ENCODE measurements around the gene FOXD4L6.
"Not testable (repeated sequence)": the region's sequence is repeated elsewhere in the genome, so short reads cannot be mapped to it uniquely, and the experiment has no call there.

Gene FOXD4L6

DNA sequence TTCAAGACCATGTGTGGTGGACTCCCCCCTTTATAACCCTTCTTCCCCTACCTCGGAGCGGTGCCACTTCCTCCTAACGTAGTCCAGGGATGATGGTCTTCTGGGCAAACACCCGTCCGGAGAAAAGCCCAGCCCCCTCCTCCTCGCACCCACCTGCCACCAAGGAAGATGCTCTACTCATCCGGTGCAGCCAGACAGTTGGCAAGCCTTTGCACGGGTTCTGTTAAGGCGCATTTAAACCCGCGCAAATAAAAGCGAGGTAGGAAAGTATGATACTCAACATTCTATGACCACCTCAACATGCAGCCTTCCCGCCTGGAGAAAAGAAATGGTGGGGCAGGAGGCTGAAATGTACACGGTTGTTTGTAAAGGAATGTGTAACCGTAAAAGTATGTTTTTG lies at the start of gene FOXD4L6:
Gene FOXD4L6, minus strand, starts transcription at position 101 of the 400 bp plus-strand sequence. CDS start 298 bp downstream, outside the sequence.
- DNase-seq (ENCODE audit: low read depth, low spot score): not testable (repeated sequence)

DNA sequence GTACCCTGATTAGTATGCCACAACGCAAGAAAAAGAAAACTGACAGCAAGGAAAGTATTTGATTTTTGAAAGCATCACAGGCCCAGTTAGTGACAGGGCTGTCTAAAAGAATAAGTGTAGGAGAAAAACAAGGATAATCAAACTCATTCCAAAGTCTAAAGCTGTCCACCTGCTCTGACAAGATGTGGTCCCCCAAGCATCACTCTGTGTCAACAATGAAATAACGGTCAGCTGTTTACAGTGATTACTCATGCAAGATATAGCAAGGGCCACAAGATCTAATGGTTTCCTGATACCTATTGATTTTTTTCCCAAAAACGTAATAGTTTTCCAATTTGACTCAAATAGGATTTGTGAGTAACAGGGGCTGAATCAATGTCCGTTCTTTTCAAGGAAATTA lies 46.5 kb upstream of the FOXD4L6 start:
- not testable (repeated sequence) for DNase-seq (ENCODE audit: low read depth, low spot score)

DNA sequence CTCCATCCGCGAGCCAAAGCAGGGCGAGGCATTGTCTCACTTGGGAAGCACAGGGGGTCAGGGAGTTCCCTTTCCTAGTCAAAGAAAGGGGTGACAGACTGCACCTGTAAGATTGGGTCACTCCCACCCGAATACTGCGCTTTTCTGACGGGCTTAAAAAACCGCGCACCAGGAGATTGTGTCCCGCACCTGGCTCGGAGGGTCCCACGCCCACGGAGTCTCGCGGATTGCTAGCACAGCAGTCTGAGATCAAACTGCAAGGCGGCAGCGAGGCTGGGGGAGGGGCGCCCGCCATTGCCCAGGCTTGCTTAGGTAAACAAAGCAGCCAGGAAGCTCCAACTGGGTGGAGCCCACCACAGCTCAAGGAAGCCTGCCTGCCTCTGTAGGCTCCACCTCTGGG lies 21.6 kb upstream of the FOXD4L6 start:
- not testable (repeated sequence) for DNase-seq (ENCODE audit: low read depth, low spot score)

DNA sequence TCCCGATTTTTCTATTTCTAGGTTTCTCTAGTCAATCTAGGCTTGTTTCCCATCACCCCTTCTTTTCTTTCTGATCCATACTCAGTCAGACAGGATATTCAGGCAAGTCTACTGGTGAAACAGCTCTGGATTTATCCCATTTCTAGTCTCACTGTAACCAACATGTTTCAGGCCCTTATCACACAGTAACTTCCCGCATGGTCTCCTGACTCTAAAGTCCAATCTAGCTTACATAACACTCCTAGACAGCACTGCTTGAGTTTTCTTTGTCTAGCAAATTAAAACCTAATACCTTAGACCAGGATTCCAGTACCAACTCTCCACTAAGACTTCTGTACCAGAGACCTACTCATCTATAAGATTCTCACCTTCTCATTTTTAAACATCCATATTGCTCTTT lies 13.4 kb upstream of the FOXD4L6 start:
- DNase-seq (ENCODE audit: low read depth, low spot score): not testable (repeated sequence)

DNA sequence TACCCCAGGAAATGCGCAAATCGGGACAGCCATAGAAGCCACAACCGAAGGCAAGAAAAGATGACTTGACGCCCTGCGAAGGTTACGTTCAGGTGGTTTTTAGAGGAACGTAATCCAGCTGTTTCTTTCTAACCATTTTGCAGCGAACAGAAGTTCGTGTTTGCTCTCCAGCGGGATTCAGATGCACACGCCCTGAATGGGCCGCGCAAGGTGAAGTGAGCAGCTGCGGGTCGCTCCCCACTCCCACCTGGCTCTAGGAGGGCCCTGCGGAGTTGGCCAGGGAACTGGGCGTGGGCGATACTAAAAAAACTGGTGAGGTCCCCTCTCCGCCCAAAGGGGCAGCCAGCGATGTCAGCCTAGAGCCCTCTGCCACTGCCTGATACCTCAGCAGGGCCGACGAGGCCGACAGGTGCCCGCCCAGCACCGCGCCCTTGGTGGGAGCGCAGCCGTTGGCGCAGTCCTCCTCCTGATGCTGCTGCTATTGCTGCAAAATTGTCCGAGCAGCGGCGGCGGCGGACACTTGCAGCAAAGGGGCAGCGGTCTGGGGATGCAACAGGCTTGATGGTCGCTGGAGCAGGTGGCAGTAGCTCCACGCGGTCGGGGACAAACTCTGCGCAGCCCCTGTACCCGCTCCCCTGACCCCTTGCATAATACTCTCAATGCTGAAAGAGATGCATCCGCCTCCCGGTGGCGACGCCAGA lies 1.6 kb downstream of the FOXD4L6 start:
- DNase-seq (ENCODE audit: low read depth, low spot score): not testable (repeated sequence)

DNA sequence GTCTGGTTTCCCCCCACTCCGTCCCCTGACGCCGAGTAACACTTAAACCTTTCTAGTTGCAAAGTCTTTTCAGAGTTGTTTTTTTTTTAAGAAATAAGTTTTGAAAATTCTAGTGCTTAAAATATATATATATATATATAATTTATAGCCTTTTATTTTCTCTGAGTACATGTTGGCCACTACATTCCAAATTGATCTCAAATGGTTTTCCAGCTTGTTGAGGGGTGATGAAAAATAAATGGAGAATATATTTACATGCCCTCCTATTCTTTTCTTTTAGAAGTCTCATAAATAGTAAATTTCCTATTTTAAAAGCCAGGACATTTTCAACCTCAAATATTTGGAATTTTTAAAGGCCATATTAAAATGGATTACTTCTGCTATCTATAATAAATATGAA lies 2.5 kb downstream of the FOXD4L6 start:
- DNase-seq (ENCODE audit: low read depth, low spot score): not testable (repeated sequence)

DNA sequence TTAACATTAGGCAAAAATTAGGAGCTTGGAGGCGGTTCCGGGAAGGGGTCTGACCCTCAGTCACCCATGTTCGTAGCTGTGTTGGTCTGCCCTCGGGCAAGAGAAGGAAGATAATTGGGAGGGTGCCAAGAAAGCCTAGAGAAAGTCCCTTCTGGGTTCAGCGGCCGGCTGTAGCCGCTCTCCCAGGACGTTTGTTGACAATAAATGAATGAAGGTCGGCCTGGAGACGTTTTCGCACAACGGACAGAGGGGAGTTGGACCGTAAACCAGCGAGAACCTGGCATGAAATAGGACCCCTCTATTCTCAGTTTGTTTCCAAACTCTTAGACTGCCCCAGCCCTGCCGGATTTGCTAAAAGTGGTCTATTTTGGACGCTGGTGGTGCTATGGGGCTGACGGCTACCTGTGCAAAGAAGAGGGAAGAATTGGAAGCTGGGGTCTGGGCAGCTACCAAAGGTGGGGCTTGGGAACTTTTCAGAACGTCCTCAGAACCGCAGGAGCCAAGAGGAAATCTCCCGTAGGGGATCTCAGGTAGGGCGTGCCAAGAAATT lies 3.3 kb downstream of the FOXD4L6 start:
- not testable (repeated sequence) for DNase-seq (ENCODE audit: low read depth, low spot score)

DNA sequence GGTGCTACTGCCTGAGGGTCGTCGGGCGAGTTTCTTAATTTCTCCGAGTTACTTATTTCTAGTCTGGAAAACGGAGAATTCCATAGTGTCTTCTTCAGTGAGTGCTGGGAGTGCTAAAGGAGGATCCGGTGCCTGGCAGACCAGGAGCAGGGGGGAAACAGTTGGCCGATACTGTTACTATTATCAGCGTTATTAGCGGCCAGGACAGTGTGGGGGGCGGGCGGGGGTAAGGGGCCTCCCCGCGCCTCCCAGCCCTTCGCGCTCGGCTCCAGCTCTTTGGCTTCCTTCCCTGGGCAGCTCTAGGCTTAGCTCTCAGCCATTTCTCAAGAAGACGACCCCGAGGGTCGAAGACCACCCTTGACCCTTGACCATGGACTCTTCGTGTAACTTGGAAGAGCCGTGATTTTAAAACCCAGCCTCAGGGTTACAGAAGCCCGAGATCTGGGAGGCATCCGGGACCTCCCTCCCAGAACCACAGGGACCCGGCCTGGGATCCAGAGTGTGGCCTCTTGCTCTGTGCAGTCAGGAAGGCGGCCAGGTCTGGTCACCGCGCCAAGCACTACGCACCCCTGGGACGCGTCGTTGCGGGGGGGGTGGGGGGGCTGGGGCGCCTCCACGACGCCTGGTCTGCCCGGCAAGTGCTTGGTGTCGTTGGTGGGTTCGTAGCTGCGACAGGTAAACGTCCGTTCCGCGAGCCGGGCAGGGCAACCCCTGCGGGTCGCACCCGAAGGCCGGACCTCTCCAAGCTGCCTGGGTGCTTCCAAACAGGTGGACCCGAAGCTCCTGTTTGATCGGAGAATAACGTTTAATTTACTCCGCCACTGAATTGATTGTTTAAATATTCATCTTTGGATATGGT lies 4.0 kb downstream of the FOXD4L6 start:
- DNase-seq (ENCODE audit: low read depth, low spot score): not testable (repeated sequence)

DNA sequence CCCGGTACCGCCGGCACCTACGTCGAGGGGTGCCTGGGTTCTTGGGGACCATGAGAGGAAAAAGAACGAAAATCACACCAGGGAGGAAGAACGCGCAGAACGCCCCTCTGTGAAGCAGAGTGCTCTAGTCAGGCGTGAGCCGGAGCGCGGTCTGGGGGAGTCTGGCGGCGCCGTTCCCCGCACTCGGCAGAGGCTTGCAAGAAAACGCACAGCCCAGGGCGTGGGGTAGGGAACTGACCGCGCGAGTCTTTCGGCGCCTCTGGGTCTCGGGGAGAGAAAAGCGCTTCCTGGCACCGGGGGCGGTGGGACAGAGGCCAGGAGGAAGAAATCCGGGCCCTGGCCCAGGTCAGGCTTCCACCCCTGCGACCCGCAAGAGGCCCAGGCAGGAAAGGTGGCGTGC lies 4.7 kb downstream of the FOXD4L6 start:
- DNase-seq (ENCODE audit: low read depth, low spot score): not testable (repeated sequence)

DNA sequence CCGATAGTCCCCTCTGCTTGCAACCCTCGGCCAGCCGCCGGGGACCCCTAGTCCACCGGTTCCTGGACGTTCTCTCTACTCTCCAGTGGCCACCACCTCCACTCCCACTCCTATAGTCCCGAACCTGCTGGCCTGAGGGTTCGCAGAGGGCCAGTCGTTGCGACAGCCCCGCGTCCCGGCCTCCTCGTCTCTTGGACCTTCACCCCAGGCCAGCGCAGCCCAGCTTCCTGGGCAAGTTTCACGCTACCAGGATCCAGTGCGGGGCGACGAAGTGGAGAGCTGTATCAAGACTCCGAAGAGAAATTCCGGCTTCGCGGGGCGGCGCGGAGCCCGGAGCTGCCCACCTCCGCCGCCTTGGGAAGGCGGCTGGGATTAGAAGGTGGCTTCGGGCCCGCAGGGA lies 5.1 kb downstream of the FOXD4L6 start:
- DNase-seq (ENCODE audit: low read depth, low spot score): not testable (repeated sequence)

DNA sequence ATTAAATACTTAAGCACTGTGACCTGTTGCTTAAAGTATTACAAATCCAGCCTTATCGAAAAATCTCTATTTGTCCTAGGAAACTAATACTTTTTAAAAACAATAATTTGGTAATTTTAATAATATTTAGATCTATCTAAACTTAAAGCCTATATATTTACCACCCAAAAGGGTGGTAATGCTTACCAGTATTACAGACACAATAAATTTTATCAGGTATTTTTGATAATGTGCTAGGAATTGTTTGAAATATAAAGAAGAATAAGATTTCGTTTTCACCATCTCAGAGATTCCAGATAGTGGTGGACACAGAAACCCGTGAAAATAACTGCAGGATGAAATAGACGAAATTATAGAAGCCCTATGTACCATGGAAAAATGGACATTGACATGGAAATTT lies 7.8 kb downstream of the FOXD4L6 start:
- not testable (repeated sequence) for DNase-seq (ENCODE audit: low read depth, low spot score)

DNA sequence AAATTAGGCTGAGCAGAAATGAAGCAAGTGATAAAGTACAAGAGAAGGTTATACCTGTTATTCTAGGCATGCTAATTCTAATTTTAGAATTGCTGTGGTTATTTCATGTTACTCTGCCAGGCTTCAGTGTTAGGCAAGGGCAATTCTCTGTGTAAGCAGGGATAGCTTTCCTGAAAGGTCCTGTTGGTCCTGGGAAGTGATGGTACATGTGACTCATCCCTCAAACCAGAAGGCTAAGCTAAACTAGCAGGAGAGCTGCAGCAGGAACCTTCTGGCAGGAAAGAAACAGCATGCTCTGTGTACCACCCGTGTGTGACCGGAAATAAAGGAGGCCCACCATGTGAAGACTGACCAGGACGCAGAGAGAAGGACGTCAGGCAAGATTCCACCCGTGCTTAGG lies 8.8 kb downstream of the FOXD4L6 start:
- not testable (repeated sequence) for DNase-seq (ENCODE audit: low read depth, low spot score)

DNA sequence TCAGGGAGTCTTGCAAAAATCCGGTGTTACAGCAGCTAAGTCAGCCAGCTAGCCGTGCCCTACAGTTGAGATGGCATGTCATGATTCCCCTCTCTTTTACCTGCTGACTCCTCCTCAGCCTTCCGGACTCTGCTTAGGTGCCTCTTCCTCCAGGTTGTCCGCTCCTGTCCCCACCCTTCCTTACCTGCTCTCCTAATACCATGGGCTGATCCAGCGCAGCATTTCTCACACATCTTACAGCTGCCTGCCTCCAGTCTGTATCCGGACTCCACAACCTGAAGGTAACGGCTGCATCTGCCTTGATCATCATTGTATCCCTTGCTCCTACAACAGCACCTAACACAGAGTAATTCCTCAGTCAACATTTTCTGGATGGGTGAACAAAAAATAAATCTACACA lies 9.2 kb downstream of the FOXD4L6 start:
- DNase-seq (ENCODE audit: low read depth, low spot score): not testable (repeated sequence)

DNA sequence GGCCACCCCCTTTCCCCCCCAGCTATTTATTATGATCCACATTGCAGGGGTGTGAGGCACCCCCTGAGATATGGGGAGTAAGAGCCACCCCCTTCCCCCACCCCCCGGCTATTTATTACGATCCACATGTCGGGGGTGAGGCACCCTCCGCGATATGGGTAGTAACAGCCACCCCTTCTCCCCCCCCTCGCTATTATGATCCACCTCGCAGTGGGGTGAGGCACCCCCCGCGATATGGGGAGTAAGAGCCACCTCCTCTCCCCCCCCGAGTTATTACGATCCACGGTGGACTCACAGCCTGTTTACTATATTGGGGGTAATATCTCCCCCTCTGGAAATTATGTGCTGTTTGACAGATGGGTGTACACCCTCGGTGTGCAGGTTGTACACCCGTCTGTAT lies 15.1 kb downstream of the FOXD4L6 start:
- DNase-seq (ENCODE audit: low read depth, low spot score): not testable (repeated sequence)

DNA sequence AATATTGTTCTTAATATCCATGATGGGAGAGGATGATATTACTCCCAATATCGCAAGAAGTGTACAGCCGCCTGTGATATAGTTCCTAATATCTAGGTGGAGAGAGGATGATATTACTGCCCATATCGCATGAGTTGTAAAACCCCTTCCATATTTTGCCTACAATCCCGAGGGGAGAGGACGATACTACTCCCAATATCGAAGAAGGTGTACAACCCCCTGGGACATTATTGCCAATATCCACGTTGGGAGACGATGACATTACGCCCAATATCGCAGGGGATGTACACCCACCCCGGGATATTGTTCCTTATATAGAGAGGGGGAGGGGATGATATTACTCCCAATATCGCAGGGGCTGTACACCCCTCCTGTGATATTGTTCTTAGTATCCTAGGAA lies 17.1 kb downstream of the FOXD4L6 start:
- DNase-seq (ENCODE audit: low read depth, low spot score): not testable (repeated sequence)

DNA sequence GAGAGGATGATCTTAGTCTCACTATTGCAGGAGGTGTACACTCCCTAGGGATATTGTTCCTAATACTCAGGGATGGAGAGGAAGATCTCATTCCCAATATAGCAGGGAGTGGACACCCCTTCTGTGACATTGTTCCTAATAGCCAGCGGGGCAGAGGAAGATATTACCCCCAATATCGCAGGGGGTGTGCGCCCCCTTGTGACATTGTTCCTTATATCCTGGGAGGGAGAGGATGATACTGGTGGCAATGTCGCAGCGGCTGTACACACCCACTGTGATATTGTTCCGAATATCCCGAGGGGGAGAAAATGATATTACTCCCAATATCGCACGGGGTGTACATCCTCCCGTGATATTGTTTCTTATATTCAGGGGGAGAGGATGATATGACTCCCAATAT lies 17.6 kb downstream of the FOXD4L6 start:
- not testable (repeated sequence) for DNase-seq (ENCODE audit: low read depth, low spot score)

DNA sequence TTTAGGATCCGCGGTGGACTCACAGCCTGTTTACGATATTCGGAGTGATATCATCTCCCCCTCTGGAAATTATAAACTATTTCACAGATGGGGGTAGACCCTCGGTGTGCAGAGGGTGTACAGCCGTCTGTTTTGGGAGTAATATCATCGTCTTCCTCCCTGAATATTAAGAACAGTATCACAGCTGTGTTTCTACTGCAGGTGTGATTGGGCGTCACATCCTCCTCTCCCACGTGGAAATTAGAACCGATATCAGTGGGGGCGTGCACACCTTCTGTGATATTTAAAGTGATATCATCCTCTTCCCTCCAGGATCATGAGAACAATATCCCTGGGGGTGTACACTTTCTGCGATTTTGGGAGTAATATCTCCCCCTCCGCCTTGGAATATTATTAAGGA lies 19.2 kb downstream of the FOXD4L6 start:
- not testable (repeated sequence) for DNase-seq (ENCODE audit: low read depth, low spot score)

DNA sequence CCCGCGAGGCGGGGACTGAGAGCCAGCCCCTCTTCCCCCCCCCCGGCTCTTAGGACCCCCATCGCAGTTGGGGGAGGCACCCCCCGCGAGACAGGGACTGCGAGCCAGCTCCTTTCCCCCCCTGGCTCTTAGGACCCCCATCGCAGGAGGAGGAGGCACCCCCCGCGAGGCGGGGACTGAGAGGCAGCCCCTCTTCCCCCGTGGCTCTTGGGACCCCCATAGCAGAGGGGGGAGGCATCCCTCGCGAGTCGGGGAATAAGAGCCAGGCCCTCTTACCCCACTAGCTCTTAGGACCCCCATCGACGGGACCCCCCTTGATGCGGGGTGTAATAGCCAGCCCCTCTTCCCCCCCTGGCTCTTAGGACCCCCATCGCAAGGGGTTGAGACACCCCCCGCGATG lies 19.7 kb downstream of the FOXD4L6 start:
- DNase-seq (ENCODE audit: low read depth, low spot score): not testable (repeated sequence)

DNA sequence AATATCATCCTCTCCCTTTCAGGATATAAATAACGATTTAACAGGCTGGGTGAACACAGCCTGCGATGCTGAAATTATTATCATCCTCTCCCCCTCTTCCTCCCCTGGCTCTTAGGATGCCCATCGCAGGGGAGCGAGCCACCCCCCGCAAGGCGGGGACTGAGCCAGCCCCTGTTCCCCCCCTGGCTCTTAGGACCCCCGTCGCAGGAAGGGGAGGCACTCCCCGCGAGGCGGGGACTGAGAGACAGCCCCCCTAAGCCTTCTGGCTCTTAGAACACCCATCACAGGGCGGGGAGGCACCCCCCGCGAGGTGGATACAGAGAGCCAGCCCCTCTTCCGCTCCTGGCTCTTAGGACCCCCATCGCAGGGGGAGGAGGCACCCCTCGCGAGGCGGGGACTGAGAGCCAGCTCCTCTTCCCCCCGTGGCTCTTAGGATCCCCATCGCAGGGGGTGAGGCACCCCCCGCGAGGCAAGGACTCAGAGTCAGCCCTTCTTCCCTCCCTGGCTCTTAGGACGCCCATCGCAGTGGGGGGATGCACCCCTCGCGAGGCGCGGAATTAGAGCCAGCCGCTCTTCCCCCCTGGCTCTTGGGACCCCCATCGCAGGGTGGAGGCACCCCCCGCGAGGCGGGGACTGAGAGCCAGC lies 21.9 kb downstream of the FOXD4L6 start:
- DNase-seq (ENCODE audit: low read depth, low spot score): not testable (repeated sequence)

DNA sequence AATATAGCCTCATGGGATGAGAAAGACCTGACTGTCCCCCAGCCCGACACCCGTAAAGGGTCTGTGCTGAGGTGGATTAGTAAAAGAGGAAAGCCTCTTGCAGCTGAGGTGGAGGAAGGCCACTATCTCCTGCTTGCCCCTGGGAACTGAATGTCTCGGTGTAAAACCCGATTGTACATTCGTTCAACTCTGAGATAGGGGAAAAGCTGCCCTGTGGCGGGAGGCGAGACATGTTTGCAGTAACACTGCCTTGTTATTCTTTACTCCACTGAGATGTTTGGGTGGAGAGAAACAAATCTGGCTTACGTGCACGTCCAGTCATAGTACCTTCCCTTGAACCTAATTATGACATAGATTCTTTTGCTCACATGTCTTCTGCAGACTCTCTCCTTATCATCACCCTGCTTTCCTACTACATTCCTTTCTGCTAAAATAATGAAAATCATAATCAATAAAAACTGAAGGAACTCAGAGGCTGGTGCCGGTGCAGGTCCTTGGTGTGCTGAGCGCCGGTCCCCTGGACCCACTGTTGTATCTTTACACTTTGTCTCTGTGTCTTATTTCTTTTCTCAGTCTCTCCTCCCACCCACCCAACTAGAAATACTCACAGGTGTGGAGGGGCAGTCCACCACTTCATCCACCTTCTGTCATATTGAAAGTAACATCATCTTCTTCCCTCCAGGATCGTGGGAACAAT lies 22.8 kb downstream of the FOXD4L6 start:
- not testable (repeated sequence) for DNase-seq (ENCODE audit: low read depth, low spot score)

DNA sequence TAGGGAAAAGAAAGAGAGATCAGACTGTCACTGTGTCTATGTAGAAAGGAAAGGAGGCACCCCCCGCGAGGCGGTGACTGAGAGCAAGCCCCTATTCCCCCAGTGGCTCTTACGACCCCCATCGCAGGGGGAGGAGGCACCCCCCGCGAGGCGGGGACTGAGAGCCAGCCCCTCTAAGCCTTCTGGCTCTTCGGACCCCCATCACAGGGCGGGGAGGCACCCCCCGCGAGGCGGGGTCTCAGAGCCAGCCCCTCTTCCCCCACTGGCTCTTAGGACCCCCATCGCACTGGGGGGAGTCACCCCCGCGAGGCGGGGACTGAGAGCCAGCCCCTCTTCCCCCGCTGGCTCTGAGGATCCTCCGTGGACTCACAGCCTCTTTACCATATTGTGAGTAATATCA lies 23.9 kb downstream of the FOXD4L6 start:
- DNase-seq (ENCODE audit: low read depth, low spot score): not testable (repeated sequence)
